Breast epithelium (tissue), 3 donors: ENCODE measurements around the gene CPB2.

Experiments
- POLR2AphosphoS5 ChIP-seq, 3 donors: sonication (generic); formaldehyde crosslinking; IDR thresholded peaks; one replicate each; pipeline ENCODE4 v1.6.1; 2017; ENCODE audit warnings: antibody characterized with exemption in 3 of 3
- TF ChIP-seq, protein P1 (sequence below), 3 donors: fragments of 450-650 bp; IDR thresholded peaks; one replicate each; pipeline ENCODE4 v1.5.1; 2016 to 2017; ENCODE audit warnings: antibody characterized with exemption in 3 of 3, mild to moderate bottlenecking in 3 of 3, moderate library complexity in 3 of 3

DNA sequence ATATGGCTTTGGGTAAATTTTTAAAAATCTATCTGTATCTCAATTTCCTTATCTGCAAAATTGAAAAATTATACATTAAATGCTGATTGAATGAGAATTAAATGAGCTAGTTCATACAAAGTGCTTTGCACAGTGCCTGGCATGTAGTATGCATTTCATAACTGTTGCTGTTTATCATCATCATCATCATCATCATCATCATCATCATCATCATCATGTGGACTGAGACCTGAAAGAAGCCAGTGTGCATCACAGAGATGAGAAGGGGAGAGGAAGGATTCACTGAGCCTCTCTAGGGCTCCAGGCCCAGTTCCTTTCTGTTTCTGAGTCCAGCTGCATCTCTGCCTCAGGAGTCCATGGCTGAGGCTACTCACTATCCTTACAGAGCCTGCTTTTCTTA, 45.4 kb downstream of the CPB2 start:
- TF ChIP-seq POLR2AphosphoS5 (IDR thresholded peaks at IDR 0.05), result no peak
- TF ChIP-seq, protein P1, sequence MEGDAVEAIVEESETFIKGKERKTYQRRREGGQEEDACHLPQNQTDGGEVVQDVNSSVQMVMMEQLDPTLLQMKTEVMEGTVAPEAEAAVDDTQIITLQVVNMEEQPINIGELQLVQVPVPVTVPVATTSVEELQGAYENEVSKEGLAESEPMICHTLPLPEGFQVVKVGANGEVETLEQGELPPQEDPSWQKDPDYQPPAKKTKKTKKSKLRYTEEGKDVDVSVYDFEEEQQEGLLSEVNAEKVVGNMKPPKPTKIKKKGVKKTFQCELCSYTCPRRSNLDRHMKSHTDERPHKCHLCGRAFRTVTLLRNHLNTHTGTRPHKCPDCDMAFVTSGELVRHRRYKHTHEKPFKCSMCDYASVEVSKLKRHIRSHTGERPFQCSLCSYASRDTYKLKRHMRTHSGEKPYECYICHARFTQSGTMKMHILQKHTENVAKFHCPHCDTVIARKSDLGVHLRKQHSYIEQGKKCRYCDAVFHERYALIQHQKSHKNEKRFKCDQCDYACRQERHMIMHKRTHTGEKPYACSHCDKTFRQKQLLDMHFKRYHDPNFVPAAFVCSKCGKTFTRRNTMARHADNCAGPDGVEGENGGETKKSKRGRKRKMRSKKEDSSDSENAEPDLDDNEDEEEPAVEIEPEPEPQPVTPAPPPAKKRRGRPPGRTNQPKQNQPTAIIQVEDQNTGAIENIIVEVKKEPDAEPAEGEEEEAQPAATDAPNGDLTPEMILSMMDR (IDR thresholded peaks at IDR 0.05), result no peak
